RWPE2 (cell line): ENCODE results near the gene ZNF366.

ENCODE experiments used
- ATAC-seq: fragments of 200-7000 bp; cut with Tn5 transposase; 3 replicates; pipeline ENCODE4 v1.9.1; 2021; ENCODE audit warnings: low read depth
- DNase-seq: peaks from one replicate; pipeline ENCODE4 v3.0.0-alpha.2; 2020; ENCODE audit warnings: low spot score
- H3K27ac ChIP-seq: fragments of 450-650 bp; 2 replicates; pipeline ENCODE4 v1.5.1; 2017; ENCODE audit warnings: mild to moderate bottlenecking; ENCODE audit not compliant: poor library complexity, severe bottlenecking
- H3K27me3 ChIP-seq: fragments of 250-450 bp; sonication (Bioruptor Pico); 2 replicates; pipeline ENCODE4 v1.5.1; 2021; ENCODE audit warnings: mild to moderate bottlenecking, moderate library complexity; ENCODE audit not compliant: insufficient read depth, poor library complexity, severe bottlenecking
- H3K36me3 ChIP-seq: fragments of 250-450 bp; sonication (Bioruptor Pico); 2 replicates; pipeline ENCODE4 v1.5.1; 2020; ENCODE audit warnings: low read depth, mild to moderate bottlenecking, moderate library complexity
- H3K4me1 ChIP-seq: fragments of 250-450 bp; sonication (Bioruptor Pico); 2 replicates; pipeline ENCODE4 v1.5.1; 2021; ENCODE audit warnings: mild to moderate bottlenecking, moderate library complexity; ENCODE audit not compliant: insufficient read depth, poor library complexity, severe bottlenecking
- H3K4me3 ChIP-seq: fragments of 250-450 bp; sonication (Bioruptor Pico); 2 replicates; pipeline ENCODE4 v1.5.1; 2021; ENCODE audit warnings: mild to moderate bottlenecking, moderate library complexity; ENCODE audit not compliant: severe bottlenecking
- H3K9me3 ChIP-seq: fragments of 250-450 bp; sonication (Bioruptor Pico); 2 replicates; pipeline ENCODE4 v1.5.1; 2021; ENCODE audit warnings: mild to moderate bottlenecking, moderate library complexity; ENCODE audit not compliant: severe bottlenecking
- TF ChIP-seq, protein P1 (sequence below): fragments of 450-650 bp; IDR thresholded peaks from one replicate; pipeline ENCODE4 v1.5.1; 2017; ENCODE audit warnings: mild to moderate bottlenecking, moderate library complexity; ENCODE audit not compliant: poor library complexity, severe bottlenecking

The ZNF366 gene

DNA sequence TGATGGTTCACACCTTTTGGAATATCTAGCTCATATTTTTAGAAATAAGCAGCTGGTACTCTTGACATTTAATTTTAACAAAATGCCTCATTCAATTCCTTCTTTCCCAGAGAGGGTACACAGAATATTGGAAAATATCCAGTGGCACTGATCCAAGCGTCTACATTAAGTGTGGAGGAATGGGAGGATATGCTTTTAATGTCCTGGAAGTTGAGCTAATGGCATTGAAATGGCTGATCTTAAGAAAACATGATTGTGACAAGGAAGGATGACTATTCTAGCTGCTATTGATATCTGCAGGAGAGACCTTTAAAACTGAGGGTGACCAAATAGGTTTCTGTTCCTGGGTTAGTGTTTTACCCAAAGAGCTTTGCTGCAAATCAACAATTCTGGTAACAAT lies 30.0 kb downstream of the ZNF366 start:
- H3K36me3 ChIP-seq: no peaks in the 10 kb centered on the region
- H3K27ac ChIP-seq: no peak overlapping the region
- H3K4me1 ChIP-seq: no peaks in the 10 kb centered on the region
- H3K4me3 ChIP-seq: no peak overlapping the region
- no peak for ATAC-seq
- no peak for DNase-seq
- no peaks in the 10 kb centered on the region for H3K27me3 ChIP-seq
- TF ChIP-seq, protein P1, sequence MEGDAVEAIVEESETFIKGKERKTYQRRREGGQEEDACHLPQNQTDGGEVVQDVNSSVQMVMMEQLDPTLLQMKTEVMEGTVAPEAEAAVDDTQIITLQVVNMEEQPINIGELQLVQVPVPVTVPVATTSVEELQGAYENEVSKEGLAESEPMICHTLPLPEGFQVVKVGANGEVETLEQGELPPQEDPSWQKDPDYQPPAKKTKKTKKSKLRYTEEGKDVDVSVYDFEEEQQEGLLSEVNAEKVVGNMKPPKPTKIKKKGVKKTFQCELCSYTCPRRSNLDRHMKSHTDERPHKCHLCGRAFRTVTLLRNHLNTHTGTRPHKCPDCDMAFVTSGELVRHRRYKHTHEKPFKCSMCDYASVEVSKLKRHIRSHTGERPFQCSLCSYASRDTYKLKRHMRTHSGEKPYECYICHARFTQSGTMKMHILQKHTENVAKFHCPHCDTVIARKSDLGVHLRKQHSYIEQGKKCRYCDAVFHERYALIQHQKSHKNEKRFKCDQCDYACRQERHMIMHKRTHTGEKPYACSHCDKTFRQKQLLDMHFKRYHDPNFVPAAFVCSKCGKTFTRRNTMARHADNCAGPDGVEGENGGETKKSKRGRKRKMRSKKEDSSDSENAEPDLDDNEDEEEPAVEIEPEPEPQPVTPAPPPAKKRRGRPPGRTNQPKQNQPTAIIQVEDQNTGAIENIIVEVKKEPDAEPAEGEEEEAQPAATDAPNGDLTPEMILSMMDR: no peak
- H3K9me3 ChIP-seq: no peaks in the 10 kb centered on the region

DNA sequence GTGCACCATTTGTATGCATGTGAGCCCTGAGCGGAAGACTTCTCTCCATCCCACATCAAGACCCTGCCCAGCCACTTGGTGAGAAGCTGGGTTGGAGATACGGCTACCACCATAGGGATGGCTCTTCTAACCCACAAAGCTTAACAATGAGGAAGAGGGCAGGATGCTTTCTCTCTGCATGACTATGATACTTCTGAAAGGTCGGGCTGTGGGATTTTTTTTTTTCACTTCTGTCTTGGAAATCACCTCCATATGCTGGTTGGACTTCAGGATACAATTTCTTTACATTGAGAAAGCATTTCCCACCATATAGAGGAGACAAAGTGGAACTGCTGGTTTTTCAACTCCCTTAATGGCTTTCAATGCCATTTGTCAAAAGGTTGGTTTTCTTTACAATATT lies 30.5 kb downstream of the ZNF366 start:
- TF ChIP-seq, protein P1: no peak
- no peaks in the 10 kb centered on the region for H3K9me3 ChIP-seq
- no peaks in the 10 kb centered on the region for H3K36me3 ChIP-seq
- H3K27me3 ChIP-seq: no peaks in the 10 kb centered on the region
- no peaks in the 10 kb centered on the region for H3K4me1 ChIP-seq
- no peak overlapping the region for H3K4me3 ChIP-seq
- no peak overlapping the region for H3K27ac ChIP-seq
- DNase-seq: no peak
- no peak for ATAC-seq

DNA sequence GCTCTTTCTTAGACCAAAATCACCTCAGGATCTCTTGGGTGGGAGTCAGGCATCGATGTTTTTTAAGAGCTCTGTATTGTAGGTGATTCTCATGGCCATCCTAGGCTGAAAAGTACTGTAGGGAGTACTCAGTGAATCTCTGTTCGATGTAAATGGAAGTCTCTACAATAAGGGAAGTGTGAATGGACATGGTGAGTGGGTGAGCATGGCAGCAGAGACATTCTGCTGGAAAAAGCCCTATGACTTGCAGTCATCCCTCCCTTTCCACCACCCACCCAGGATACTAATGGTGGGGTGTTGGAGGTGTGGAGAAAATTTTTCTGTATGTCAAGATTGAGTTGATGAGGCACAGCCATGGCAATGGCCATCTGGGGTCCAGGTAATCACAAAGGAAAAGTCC lies 30.9 kb downstream of the ZNF366 start:
- no peak overlapping the region for H3K27ac ChIP-seq
- no peak for ATAC-seq
- DNase-seq: no peak

DNA sequence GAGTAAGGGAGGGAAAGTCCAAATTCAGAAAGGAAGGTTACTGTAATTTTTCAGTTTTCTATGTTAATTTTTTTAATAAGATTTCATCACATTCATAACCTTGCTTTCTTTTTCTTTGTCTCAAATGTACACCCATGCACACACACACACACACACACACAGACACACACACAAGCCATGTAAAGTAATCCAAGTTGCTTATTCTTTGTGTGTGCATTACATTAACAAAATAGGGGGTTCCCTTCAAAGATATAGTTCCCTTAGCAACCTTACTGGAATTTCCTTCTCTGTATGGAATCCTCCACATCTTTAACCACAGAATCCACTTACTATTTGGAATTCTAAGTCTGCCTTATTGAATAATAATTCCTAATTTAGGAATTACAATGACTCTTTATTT lies 32.7 kb downstream of the ZNF366 start:
- H3K27ac ChIP-seq: no peak overlapping the region
- H3K4me1 ChIP-seq: peaks cover 10% of the 10 kb centered on the region
- H3K27me3 ChIP-seq: no peaks in the 10 kb centered on the region
- no peak overlapping the region for H3K4me3 ChIP-seq
- ATAC-seq (no peak), DNase-seq (no peak)
- TF ChIP-seq, protein P1: no peak
- no peaks in the 10 kb centered on the region for H3K36me3 ChIP-seq
- H3K9me3 ChIP-seq: no peaks in the 10 kb centered on the region

More for the DNA sequence above, 30.9 kb downstream of the ZNF366 start:
- no peaks in the 10 kb centered on the region for H3K27me3 ChIP-seq
- H3K4me1 ChIP-seq: peaks cover 1% of the 10 kb centered on the region
- no peak overlapping the region for H3K4me3 ChIP-seq
- no peaks in the 10 kb centered on the region for H3K36me3 ChIP-seq
- no peaks in the 10 kb centered on the region for H3K9me3 ChIP-seq
- TF ChIP-seq, protein P1: no peak

DNA sequence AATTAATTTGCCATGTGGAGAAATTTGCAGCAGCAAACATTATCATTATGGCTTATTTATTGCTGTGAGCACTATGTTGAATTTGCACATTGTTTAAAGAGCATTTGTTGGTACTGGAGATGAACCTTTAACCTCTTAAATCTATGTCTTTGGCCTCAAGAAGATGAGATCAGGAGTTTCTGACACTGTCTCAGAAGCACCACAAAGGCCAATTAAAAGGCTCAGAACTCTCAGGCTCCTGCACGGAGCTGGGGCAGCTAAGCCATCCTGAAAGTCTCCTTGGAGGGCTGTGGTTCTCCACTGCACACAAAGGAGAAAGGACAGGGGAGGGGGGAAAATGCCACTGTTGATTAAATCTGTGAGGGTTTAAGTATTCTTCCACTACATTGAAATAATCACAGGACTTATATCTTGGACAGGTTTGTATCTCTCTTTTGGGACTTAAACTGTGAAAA lies 33.1 kb downstream of the ZNF366 start:
- TF ChIP-seq, protein P1: no peak
- ATAC-seq (no peak), DNase-seq (no peak)
- Histone ChIP-seq H3K9me3 (no peaks in the 10 kb centered on the region), H3K36me3 (no peaks in the 10 kb centered on the region), H3K27ac (no peak overlapping the region), H3K4me3 (no peak overlapping the region), H3K27me3 (no peaks in the 10 kb centered on the region), H3K4me1 (peaks cover 10% of the 10 kb centered on the region)
